ENCODE results near the gene CENPX. TPM values are rescaled to one million over a fixed set of nuclear protein-coding genes. Genes with fewer than 3 reads are reported as not detected.

Gene CENPX
- total RNA-seq, 1 donor from 2014 or later: 66.2 TPM

DNA sequence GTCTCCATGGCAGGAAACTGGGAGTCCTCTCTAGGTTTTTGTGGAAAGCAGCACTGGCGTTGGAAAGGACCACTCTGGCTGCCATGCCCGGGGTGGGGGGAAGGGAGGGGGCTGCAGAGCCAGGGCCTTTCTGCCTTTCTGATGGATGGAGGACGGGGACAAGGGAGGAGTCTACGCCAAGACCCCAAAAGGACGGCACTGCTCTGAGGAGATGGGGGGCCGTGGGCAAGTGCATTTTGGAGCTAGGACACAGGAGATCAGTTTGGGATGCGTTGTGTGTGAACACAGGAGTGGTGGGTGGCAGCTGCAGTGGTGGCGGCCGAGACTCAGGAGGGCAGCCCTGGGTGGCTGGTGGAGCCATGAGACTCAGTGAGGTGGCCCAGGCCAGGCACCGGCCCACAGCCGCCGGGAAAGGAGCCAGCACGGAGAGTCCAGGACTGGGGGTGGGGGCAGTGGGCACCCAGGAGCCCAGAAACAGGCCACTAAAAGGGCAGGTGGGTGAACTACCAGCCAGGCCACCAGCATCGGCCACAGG lies 2.0 kb downstream of the CENPX start:
- Mint-ChIP-seq H3K4me1 (ENCODE audit: low read depth) (peaks cover 11% of the 10 kb centered on the region), H3K36me3 (ENCODE audit: insufficient read depth) (peaks cover 2% of the 10 kb centered on the region), H3K9me3 (ENCODE audit: low read depth) (no peaks in the 10 kb centered on the region), H3K4me3 (ENCODE audit: low read depth) (peak overlapping the region; percentile 29), H3K27me3 (no peaks in the 10 kb centered on the region), H3K27ac (no peak overlapping the region)
- TF ChIP-seq, protein P1, sequence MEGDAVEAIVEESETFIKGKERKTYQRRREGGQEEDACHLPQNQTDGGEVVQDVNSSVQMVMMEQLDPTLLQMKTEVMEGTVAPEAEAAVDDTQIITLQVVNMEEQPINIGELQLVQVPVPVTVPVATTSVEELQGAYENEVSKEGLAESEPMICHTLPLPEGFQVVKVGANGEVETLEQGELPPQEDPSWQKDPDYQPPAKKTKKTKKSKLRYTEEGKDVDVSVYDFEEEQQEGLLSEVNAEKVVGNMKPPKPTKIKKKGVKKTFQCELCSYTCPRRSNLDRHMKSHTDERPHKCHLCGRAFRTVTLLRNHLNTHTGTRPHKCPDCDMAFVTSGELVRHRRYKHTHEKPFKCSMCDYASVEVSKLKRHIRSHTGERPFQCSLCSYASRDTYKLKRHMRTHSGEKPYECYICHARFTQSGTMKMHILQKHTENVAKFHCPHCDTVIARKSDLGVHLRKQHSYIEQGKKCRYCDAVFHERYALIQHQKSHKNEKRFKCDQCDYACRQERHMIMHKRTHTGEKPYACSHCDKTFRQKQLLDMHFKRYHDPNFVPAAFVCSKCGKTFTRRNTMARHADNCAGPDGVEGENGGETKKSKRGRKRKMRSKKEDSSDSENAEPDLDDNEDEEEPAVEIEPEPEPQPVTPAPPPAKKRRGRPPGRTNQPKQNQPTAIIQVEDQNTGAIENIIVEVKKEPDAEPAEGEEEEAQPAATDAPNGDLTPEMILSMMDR (IDR thresholded peaks at IDR 0.05; ENCODE audit: unreplicated experiment): no peak
- DNase-seq (ENCODE audit: low spot score, unreplicated experiment): no peak

DNA sequence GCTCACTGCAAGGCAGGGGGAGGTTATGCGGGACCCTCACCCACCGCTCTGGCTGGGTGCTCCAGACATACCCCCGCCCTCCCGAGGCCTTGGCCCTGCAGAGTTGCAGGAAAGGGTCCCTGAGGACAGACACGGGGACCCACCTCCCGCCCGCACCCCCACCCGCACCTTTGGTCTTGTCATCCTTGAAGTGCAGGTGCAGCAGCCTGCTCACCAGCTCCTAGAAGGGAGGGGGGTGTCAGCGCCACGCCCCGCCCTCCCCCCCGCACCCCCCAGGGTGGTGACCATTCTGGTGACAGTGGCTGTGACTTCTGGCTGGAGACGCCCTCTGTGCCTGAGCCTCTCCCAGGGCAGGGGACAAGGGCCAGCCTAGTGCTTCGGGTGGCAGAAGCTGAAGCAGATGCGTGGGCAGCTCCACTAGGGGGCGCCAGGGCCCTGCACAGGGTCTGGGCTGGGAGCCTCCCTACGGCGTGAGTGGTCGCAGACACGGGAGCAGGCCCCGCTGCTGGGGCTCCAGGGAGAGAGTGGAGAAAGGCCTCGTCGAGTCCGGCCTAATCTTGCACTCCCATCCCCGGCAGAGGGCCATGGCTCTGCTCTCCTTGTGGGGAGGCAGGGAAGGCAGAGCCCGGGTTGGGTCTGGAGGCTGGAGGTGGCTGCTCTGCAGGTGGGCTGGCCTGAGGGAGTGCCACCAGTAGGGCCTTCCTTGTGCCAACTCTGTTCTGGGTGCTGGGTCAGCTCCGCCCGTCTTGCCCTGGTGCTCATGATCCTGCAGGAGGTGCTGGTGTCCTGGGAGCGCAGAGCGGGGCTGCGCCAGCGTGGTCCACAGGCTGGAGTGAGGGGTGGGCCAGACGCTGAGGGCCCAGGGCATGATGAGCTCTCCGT lies 2.7 kb downstream of the CENPX start:
- H3K4me3 Mint-ChIP-seq (ENCODE audit: low read depth): peak overlapping the region; percentile 14
- H3K9me3 Mint-ChIP-seq (ENCODE audit: low read depth): no peaks in the 10 kb centered on the region
- no peaks in the 10 kb centered on the region for H3K27me3 Mint-ChIP-seq
- H3K36me3 Mint-ChIP-seq (ENCODE audit: insufficient read depth): peaks cover 2% of the 10 kb centered on the region
- peak; percentile 65 for DNase-seq (ENCODE audit: low spot score, unreplicated experiment)
- peaks cover 11% of the 10 kb centered on the region for H3K4me1 Mint-ChIP-seq (ENCODE audit: low read depth)
- TF ChIP-seq, protein P1 (IDR thresholded peaks at IDR 0.05; ENCODE audit: unreplicated experiment): peak; percentile 74
- no peak overlapping the region for H3K27ac Mint-ChIP-seq

DNA sequence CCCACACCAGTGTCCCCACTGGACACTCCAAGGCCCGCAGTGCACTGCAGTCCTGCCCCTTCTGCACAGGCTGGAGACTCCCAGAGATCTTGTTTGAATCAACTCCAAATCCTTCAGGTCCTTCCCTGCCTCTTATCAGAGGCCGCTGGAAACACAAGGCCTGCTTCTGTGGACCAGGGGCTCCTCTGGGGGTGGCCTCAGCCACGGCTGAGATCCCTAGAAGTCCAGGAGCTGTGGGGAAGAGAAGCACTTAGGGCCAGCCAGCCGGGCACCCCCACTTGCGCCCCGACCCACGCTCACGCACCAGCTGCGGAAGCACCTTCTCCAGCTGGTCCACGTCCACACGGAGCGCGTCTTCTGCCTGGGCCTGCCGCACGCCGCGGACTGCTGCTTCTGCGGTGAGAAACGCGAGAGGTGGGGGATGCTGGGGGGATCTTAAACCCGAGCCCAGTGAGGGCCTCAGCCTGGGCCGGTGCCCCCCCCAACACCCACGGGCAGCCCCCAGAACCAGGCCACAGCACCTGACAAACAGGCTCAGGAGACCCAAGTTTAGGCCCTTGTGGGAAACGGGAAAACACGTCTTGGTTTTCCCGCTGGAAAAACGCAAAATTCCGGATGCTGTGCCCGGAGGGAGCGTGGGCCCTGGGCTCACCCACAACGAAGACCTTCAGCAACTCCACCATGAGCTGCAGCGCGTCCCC lies 3.5 kb downstream of the CENPX start:
- no peak for DNase-seq (ENCODE audit: low spot score, unreplicated experiment)
- H3K36me3 Mint-ChIP-seq (ENCODE audit: insufficient read depth): peaks cover 2% of the 10 kb centered on the region
- no peaks in the 10 kb centered on the region for H3K9me3 Mint-ChIP-seq (ENCODE audit: low read depth)
- no peak overlapping the region for H3K4me3 Mint-ChIP-seq (ENCODE audit: low read depth)
- no peaks in the 10 kb centered on the region for H3K27me3 Mint-ChIP-seq
- no peak overlapping the region for H3K27ac Mint-ChIP-seq
- TF ChIP-seq, protein P1 (IDR thresholded peaks at IDR 0.05; ENCODE audit: unreplicated experiment): no peak
- peaks cover 10% of the 10 kb centered on the region for H3K4me1 Mint-ChIP-seq (ENCODE audit: low read depth)

DNA sequence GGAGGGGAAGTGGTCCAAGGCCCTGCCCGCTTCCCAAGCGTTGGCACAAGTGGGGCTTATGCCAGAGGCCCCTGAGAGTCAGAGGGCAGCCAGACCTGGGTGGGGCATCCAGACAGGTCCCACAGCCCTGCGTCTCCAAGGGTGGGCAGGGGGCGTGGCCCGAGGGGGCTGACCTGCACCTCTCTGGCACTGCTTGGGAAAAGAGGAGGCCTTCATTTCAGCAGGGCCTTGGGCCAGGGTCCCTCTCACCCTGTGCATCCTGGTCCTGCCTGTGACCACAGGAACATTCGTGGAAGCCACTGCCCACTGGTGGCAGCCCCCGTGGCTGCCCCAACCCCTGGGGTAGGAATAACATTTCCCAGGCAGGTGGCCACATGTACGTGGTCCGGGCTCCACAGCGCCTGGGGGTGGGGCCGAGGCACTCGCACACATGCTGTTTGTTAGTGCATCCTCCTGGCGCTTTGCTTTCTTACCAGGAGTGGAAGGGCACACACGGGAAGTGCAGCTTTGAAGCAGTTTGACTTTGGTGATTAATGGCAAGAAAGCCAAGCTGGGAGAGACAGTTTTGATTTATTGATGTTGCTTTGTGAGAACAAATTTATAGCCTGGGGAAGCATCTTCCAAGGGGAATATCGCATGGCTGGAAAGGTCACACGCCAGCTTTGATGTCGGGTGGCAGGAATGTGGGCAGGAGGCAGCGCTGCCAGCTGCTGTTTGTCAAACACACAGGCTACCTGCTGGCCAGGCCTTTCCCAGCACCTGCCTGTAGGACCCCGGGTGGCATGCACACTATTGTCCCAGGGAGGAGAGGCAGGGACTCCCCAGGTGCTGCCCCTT lies 4.3 kb downstream of the CENPX start:
- Mint-ChIP-seq H3K4me3 (ENCODE audit: low read depth) (no peak overlapping the region), H3K36me3 (ENCODE audit: insufficient read depth) (peaks cover 2% of the 10 kb centered on the region), H3K27me3 (no peaks in the 10 kb centered on the region), H3K27ac (peak overlapping the region; percentile 71), H3K9me3 (ENCODE audit: low read depth) (no peaks in the 10 kb centered on the region), H3K4me1 (ENCODE audit: low read depth) (peaks cover 5% of the 10 kb centered on the region)
- no peak for DNase-seq (ENCODE audit: low spot score, unreplicated experiment)
- TF ChIP-seq, protein P1 (IDR thresholded peaks at IDR 0.05; ENCODE audit: unreplicated experiment): no peak
